NCI-H748 (cell line): ENCODE data around the gene CENPF.

Experiments used
- DNase-seq: peaks from one replicate; lab custom pipeline; 2025; ENCODE audit not compliant: unreplicated experiment; lab: John Stamatoyannopoulos, UW

The CENPF gene

GRCh38 chr1:214707306-214708087, 104.5 kb downstream of the CENPF start:
- DNase-seq: no peak

- DNase-seq: no peak
Measured at GRCh38 chr1:214708321-214708955, 105.4 kb downstream of the CENPF start.

DNA sequence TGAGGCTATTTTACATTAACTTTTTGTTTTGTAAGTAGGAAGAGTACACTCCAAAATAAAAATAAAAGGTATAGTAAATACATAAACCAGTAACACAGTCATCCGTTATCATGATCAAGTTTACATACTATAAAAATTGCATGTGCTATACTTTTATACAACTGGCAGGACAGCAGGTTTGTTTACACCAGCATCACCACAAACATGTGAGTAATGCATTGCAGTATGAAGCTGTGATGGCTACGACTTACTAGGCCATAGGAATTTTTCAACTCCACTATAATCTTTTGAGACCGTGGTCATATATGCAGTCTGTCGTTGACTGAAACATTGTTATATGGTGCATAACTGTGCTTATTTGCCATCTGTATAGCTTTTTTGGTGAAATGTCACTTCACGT, 106.2 kb downstream of the CENPF start:
- no peak for DNase-seq

GRCh38 chr1:214712737-214713136, 109.7 kb downstream of the CENPF start:
- no peak for DNase-seq
